SW480 (cell line): ENCODE measurements around the gene SOX18.
A peak's percentile ranks its signal among the peaks of the same experiment; 100 is the strongest.

ENCODE experiments used
- DNase-seq: peaks from one replicate; pipeline ENCODE4 v3.0.0-alpha.2; 2016; ENCODE audit warnings: low spot score

The SOX18 gene

DNA sequence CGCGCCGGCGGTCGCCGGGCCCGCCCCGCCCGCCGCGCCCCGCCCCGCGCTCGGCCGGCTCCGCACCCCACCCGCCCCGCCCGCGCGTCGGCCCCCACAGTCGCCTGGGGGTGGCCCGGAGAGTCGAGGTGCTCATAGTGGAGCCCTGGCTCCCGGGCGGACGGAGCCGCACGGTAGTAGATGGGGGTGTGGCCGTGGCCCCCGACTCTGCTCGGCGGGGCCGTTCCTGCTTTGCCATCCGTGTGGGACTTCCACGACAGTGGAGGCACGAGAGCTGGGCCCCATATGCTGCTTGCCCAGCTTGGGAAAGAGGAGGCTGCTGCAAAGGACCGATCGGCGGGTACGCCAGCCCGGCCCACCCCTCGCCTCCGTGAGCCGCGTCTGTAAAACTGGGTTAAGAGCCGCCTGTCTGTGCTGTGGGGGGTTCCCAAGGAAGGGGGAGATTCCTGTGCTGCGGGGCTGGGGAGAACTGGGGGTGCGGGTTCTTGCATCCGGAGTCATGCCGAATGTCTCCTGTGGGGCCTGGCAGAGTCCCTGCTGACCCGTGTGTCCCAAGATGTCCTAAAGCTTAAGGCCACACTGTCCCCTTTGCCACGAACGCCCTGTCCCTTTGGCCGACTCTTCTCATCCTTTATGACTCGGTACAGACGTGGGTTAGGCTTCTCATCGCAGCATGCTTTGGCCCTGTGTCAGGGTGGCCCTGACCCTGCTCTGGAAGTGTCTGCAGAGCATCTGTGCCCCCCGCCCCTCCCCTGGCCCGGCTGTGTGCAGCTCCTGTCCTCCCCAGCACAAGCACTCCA, 30.8 kb upstream of the SOX18 start, which contains the start of gene OPRL1:
OPRL1 (plus strand) TSS at position 70 of the 800 bp plus-strand sequence. CDS start 12,639 bp downstream, outside the sequence.
- peak; percentile 42 for DNase-seq

DNA sequence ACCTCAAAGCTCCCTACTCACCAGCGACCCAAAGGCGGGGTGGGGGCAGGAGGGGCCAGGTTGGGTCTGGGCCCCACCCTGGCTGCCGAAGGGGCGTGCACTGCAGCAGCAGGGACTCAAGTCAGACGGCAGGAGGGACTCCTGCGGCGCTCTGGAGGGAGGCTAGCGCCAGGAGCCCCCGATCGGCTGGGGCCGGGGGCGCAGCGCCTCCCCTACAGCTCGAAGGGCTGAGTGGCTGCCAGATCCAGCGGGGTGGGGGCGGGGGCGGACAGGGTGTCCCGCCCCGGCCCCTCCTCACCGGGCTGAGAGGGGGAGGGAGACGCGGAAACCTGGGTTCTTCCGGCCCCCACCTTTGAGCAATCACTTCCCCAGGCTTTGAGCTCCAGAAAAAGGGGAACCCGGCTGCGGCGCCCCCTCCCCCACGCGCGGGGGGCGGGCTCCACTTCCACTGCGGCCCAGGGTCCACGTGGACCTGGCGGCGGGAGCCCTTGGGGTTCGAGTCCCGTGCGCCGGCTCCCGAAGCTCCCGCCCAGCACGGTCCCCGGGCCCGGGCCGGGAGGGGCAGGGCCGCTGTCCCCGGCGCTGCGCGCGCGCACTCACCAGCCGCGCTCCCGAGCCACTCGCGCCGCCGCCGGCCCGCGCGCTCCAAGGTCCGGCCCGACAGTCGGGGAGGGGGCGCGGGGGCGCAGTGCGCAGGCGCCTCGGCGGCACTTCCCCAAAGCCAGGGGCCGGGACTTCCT, 30.0 kb upstream of the SOX18 start, which contains the start of gene RGS19:
RGS19 (minus strand) TSS at position 246 of the 740 bp plus-strand sequence. CDS start 2,632 bp downstream, outside the sequence.
- DNase-seq: peak; percentile 73

DNA sequence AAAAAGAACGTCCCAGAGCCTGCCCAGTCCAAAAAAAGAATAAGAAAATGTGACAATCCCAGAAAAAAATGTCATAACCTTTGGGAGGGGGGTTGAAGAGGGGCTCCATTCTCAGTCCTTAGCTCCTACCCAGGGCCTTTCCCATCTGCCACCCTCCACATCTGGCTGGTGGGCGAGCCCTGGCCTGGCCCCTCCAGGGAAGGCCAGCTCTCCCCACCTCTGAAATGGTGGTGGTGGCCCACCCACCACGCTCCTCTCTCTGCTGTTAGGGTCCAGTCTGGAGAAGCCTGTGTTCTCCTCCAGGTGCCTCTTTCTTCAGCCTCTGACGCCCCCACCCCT, 29.5 kb upstream of the SOX18 start:
- DNase-seq: no peak

DNA sequence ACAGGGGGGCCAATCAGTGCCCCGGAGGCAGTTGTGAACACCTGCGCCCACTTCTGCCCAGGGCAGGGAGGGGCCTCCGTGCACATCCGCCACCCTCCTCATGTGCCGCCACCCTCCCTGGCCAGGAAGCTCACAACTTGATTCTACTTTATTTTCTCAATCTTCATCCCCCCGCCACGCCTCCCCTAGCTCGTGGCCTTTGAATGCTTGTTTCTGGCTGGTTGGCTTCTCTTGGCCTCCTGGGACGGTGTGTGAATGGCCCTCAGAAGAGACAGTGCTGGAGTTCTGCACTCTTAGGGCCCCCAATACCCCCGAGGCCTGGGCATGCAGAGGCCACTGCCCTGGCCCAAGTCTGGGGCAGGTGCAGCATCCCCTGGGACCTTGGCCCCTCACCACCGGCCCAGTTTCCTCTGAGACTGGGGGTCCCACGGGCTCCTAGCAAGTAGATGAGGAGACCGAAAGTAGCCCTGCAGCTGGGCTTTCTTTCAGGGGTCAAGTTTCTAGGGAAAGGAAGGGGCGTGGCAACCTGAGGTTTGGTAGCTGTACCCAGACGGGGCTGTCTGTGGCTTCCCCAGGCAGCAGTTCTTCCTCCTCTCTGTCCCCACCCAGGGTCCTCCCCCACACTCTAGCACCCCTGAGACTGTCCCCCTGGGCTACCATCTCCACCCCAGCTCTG, 28.6 kb upstream of the SOX18 start:
- no peak for DNase-seq

DNA sequence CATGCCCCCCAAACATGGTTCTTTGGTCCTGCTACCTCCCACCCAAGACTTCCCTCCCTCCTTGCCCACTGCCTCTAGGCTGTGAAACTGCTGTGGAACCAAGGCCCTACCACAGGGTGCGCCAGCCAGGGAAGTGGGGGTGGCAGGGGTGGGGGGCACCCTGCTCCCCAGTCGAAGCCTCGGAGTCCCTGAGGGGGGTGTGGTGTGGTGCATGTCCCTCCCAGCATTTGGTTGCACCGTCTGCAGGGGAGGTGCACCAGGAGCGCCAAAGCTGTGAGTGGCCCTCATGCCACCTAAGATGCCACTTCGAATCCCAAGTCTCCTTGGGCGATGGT, 28.1 kb upstream of the SOX18 start:
- DNase-seq: no peak

DNA sequence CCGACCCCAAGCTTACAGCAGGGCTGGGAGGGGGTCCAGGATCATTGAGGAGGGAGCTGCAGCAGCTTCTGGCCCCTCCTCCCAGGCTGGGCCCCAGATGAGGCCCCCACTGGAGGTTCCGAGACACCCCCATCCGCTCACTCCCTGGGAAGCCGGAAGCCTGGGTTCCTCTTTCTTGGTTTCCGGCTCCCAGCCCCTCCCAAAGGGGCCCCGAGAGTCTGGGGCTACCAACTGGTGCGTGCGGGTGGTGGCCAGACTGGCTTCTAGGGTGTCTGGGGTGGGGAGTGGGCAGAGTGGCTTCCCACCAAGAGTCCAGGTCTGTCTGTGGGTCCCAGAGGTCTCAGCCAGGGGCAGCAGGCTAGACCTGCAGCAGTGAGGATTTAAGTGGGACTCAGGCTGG, 27.7 kb upstream of the SOX18 start:
- DNase-seq: no peak

DNA sequence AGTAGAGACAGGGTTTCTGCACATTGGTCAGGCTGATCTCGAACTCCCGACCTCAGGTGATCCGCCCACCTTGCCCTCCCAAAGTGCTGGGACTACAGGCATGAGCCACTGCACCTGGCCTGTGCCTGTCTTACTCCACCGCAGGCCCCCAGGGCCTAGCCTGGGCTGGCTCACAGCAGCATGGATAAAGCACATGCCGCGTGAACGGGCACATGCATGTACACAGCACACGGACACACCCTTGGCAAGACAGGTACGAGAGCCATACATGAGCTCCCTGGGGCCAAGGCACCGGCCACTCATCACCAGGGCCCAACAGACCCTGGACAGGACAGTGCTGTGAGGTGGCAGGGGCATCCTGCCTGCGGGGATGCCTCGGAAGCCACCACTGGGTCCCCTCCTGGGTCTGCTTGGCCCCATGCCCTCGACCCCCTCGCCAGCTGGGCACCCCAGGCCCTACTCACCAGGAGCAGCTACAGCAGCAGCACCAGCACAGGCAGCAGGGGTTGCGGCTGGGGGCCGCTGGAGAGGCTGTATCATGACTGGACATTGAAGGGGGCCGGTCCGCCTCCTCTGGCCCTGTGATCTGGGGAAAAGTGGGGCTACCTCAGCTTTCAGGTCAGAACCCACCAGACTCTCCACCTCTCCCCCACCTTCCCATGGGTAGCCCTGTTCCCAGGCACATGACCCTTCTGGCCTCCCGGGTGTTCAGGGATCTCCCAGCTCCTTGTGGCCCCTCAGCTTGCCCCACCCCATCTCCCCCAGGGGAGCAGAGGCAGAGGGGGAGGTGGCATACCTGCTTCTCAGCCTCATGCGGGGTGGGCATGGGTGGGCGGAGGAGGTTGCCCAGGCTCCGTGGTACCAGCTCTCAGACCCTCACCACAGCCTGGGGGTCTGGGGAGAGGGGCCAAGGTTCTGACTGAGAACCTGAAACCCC, 26.9 kb upstream of the SOX18 start:
- DNase-seq: no peak

DNA sequence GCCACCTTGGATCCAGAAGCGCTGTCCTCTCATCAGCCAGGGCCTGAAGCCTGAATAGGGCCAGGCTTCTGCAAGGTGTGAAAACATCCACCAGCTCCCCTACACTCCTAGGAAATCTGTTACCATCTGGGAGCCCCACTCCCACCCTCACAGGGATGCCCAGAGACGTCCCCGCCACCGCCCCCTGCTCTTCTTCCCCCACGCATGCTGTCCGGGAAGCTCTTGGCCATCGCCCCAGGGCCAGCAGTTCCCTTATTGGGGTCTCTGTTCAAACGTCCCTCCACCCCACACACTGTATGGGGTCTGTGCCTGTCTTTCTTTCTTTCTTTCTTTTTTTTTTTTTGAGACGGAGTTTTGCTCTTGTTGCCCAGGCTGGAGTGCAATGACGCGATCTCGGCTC, 26.1 kb upstream of the SOX18 start:
- no peak for DNase-seq

DNA sequence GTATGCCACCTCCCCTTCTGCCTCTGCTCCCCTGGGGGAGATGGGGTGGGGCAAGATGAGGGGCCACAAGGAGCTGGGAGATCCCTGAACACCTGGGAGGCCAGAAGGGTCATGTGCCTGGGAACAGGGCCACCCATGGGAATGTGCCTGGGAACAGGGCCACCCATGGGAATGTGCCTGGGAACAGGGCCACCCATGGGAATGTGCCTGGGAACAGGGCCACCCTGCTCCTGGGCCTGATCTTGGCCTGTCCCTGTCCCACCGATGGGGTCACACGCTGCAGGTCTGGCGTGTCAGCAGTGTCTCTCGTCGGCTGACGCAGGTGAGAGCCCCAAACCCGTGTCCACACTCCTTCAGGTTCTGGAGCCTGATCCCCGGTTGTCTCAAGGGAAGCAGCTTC, 25.5 kb upstream of the SOX18 start:
- no peak for DNase-seq

DNA sequence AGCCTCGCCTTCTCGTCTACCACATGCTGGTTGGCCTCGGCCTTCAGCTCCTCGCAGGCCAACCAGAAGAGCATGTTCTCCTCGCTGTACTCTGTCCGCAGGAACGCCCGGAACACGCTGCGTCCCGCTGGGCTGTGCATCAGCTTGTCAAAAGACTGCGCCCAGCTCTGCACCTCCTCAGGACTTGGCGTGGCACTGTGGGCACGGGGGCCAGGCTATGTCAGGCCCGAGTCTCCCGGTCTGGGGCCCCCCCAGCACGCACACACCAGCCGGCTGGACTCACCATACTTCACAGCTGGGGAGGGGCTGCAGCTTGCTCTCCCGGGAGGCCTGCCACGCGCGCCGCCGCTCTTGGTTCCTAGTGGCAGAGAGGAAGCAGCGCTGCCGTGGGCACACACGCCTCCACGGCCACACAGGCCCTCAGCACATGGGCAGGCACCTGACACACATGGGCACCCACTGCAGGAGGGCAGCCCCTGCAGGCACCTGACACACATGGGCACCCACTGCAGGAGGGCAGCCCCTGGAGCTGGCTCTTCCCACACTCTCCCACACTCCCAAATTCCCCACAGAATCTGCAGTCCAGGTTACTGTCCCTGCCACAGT, 24.8 kb upstream of the SOX18 start:
- DNase-seq: no peak

DNA sequence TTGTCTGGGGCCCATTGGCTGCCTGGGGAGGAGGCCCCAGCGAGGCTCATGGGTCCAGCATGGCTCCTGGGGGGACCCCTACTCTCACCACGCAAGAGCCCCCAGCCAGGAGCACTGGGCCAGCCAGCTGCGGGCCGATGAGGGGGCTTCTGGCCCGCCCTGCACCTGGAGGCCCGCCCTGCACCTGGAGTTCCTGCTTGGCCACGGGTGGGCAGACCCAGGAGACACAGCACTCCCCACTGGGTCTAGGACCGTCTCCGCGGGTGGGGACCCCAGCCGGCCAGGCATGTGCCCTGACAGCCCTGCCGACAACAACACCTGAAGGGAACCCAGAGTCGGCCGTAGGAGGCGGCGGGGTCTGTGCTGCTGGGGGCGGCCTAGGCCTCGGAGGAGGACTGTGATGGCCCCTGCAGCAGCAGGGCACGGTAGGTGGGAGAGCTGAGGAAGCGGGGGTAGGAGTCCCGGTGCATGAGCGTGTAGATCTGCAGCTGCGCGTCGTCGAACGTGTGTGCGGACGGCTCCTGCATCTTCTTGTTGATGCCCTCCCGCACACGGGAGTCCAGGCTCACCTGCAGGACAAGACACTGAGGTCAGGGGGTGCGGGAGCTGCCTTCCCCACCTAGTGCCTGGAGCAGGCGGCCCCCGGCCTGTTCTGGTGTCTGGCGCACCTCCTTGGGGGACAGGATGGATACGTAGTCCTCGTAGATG, 24.2 kb upstream of the SOX18 start:
- no peak for DNase-seq

DNA sequence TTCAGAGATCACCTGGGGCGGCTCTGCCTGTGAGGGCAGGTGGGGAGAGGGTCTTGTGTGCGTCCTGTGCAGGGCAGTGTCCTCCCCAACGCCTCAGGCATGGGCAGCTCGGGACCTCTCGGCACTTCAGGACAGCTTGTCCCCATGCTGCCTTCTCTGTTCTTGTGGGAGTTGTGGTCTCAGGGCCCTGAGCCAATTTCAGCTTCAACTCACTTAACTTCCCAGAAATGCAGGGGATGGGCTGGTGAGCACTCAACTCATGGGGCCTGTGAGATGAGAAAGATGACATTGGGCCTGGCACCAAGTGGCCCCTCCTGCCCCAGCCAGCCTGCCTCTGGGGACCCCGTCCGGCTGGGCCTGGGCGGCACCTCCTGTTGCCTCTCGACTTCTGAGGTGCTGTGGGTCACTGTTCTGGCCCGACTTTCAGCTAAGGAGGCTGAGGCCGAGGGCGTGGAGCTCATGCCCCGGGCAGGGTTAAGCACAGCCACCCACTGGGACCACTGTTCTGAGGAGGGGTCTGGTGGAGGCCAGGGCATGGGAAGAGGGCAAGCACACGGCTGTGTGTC, 23.1 kb upstream of the SOX18 start:
- DNase-seq: no peak

DNA sequence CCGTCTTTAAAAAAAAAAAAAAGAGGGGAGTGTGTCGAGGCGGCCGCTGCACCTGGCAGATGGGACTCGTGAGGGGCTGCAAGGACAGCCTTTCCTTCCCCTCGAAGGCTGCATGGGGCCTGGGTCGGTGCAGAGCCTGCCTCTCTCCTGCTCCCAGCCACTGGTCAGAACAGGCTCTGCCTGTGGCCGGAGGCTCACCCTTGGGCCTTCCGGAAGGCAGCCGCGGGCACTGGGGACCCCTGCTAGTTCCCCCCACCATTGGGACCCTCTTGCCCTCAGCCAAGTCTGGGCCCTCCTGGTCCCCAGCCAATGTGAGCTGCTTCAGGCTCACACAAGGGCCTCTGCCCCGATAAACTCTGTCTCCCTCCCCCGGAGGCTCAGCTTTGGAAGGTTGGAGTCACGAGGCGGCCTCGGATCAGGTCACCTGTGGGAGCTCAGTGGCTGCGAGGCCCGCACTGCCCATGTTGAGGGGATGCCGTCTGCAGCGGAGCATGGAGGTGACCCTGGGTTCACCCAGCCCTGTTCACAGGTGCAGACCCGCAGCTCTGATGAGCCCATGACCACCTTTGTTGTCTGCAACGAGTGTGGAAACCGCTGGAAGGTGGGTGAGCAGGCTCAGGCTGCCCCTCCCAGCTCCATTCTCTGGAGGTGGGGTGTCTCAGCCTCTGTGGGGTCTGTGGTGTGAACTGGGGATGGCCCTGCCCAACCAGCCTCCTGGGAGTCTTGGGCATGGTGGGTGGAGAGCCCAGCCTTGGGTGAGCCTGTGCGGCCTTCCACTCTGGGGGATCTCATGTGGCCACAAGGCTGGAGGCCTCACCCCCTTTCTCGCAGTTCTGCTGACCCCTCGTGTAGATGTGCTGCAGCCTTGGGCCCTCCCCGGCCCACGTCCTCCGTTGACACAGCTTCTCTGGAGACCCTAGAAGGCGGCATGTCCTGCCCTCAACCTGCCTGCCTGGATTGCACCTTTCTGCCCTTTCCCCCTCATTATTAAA, 22.2 kb upstream of the SOX18 start:
- no peak for DNase-seq

DNA sequence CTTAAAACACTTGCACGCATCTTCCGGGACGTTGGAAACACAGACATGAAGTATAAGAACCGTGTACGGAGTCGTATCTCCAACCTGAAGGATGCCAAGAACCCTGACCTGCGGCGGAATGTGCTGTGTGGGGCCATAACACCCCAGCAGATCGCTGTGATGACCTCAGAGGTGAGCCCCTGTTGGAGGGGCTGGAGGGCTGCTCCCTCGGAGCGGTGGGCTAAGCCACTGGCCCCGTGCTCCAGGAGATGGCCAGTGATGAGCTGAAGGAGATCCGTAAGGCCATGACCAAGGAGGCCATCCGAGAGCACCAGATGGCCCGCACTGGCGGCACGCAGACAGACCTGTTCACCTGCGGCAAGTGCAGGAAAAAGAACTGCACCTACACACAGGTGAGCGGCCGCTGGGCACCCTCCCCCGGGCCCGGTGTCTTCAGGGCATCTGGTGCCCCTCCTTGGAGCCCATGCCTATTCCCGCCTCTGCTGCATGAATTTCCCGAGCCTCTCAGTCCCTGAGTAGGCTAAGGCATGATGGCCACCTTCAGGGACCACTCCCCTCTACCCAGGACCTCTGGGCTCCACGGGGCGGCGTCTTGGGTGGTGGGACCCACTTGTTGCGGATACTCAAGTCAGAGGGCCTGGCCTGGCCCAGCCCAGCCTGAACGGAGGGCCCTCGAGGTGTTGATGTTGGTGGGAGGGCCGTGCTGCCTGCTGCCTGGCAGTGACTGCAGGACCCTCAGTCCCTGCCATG, 21.0 kb upstream of the SOX18 start:
- DNase-seq: no peak

DNA sequence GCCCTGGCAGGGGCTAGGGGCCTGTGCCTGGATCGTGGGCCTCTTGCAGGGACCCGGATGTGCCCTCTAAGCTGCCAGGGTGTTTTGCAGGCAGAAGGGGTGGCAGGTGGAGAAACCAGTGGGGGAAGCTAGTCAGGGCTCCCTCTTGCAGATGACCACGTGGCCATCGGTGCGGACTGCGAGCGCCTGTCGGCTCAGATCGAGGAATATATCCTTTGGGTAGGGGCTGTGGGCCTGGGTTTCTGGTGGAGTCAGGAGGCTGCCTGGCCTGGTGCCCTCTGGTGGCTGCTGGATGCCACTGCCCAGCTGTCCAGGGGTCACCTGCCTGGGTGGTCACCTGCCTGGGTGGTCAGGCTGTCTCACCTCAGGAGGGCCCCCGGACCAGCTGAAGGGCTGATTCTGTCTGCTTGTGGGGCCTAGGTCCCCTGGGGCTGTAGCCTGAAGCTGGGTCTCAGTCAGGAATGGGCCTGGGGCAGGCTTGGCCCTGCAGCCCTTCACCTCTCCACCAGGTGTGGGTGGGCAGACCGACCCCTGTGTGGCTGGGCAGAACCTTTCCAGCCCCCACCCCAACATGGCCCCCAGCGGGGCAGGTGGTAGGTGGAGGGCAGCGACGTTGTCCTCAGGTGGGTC, 20.3 kb upstream of the SOX18 start:
- no peak for DNase-seq

DNA sequence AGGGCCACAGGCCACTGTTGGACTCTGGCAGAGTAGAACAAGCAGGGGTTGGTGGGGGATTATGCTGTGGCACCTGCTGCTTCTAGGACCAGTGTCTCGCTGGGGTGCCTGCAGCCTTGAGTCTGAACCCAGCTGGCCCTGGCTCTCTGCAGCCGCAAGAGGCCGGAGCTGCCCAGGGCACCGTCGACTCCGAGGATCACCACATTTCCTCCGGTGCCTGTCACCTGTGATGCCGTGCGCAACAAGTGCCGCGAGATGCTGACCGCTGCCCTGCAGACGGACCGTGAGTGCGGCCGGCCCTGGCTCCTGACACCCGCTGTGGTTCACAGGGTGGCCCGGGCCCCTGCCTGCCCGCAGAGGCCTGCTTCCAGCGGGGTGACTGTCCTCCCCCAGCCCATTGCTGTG, 19.8 kb upstream of the SOX18 start:
- DNase-seq: no peak

DNA sequence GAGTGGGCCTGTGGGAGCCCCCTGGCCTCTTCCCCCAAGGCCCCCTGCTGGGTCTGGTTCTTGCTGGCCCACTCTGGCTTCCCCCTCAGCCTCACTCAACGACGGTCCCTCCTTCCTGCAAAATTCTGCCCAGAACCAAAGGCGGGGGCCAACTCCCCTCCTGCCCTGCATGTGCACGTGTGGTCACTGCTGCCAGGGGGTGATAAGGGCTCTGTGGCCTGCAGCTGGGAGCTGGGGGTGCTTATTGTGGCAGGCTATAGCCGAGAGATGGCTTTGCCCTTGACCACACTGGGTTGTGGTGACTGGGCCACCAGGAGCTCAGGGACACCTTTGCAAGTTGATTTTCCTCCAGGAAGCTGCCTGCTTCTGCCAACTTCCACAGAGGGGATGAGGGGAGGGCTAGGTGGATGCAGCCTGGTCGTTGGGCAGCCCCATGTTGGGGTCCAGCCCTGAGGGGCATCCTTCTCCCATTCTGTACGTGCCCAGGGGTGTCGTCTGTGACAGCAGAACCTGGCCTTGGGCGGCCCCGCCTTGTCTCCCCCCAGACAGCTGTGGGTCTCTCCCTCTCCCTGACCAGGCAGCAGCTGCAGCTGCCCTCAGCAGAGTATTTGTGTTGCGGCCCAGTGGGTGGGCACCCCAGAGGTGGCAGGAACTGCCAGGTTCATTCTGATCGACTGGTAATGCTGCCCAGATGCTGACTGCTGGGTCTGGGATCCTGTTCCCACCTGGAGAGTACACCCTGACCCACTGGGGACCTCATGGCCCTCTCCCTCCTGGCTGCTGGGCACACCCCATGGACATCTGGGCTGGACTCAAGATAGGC, 19.2 kb upstream of the SOX18 start:
- no peak for DNase-seq
